SHP77 treated with DMSO at 0.1 percent for 48 hours (cell line): ENCODE results near the gene FRMD3.
"Not testable (repeated sequence)": the region's sequence is repeated elsewhere in the genome, so short reads cannot be mapped to it uniquely, and the experiment has no call there.

Experiments used
- DNase-seq: peaks from one replicate; lab custom pipeline; 2025; lab: John Stamatoyannopoulos, UW

Gene FRMD3

DNA sequence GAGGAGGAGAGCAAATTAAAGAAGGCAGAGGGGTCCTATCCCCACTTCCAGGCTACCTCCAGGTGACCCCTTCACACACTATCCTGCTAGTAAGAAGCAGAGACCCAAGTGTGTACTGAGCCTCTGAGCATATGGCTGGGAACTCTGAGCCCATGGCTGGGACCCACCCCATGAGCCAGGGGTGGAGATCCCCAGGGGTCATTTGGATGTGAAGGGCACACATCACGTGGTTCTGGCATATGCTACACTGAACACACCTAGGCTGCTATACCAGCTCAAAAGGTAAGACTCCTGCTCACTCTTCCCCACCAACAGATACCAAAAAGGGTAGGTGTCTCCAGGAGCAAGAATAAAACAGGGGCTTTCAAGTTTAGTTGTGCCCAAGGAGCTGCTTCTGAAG lies 149.9 kb downstream of the FRMD3 start:
- no peak for DNase-seq

- DNase-seq = no peak
These were observed 150.6 kb downstream of the FRMD3 start for GRCh38 chr9:83387401-83388185.

- DNase-seq = no peak
These were observed 152.9 kb downstream of the FRMD3 start for GRCh38 chr9:83385317-83385716.

DNA sequence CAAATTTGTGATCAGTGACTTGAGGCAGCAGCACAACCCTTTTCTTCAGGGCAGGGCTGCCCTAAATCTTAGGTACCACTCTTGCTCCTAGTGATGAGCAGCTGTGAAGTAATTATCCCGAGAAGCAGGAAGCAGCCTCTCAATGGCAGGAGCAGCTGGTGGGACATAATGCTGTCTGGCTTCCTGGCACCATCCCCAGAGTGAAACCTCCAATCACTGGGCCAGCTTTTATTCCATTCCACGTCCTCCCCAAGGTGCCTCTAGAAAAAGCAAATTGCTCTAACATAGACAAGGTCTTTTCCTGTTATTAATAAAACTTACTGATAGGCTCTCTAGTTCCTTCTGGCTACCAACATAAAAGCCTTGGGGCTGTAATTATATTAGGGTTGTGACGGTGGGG lies 154.0 kb downstream of the FRMD3 start:
- peak; percentile 76 for DNase-seq

GRCh38 chr9:83383034-83383433 lies 155.2 kb downstream of the FRMD3 start:
- DNase-seq = no peak

GRCh38 chr9:83382421-83382820 lies 155.8 kb downstream of the FRMD3 start:
- no peak for DNase-seq

DNA sequence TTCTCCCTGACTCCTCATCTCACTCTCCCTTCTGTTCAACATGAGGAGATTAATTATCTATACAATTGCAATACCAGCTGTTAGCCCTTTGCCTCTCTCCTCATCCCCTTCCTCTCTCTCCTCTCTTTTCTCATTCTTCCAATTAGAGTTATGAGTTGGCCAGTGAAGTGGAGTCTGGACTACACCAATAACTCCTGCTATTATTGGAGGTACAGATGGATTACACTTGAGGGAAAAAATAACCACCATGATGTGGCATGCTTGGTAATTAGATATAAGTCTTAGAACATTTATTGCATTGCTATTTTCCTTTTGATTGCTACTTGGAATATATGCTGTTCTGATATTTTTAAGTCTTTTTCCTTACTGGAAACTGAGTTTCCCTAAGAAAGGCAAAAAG lies 159.2 kb downstream of the FRMD3 start:
- no peak for DNase-seq

DNA sequence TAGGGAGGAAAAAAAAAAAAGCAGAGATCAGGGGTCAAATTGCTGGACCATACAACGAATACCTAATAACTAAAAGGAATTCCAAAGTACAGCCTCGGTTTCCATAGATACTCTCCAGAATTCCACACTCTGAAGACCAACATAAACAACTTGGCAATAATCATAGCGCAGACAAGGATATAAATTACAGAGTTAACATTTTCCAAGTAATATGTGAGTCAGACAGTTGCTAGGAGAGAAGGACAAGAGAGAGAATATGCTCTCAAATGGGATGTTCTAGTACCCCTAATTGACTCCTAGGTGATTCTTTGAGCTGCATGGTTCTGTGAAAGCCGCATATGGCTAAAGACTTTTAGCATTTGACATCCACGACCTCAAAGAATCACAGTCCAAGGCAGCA lies 165.2 kb downstream of the FRMD3 start:
- no peak for DNase-seq

DNA sequence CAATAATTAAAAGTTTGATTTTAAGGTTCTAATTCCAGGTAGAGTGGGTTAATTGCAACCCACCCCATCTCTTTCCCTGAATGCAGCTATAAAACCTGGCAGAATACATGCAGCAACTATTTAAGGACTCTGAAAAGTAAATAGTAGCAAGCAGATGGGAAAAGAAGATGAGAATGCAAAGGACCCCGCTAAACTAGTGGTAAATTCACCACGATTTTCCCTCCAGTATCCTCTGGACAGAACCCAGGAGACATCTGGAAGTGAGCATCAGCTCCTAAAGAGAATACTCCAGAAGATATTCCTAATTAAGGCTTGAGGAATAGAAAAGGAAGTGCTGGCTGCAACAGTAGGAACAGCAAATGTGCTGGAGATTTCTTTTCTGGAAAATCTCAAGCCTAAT lies 170.9 kb downstream of the FRMD3 start:
- DNase-seq = no peak

- DNase-seq = no peak
These were observed 175.7 kb downstream of the FRMD3 start for GRCh38 chr9:83362341-83362995.

DNA sequence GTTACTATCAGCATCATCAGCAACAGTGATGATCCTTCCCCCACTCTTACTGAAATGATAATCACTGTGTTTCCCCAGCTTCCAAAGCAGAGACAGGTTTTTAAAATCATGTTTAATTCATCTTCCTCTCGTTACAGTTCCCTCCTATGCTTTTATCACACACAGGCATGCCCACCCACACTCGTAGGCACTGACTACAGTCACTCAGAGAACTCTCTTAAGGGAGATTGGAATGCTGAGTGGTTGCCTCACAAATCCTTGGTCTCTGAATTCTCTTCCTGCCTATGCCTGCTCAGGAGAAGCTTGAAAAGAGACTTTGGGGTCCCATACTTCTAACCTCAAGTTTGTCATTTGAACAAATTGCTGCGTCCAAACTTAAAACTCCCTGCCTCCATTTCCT lies 179.2 kb downstream of the FRMD3 start:
- DNase-seq = no peak

GRCh38 chr9:83358493-83358892 lies 179.7 kb downstream of the FRMD3 start:
- not testable (repeated sequence) for DNase-seq

DNA sequence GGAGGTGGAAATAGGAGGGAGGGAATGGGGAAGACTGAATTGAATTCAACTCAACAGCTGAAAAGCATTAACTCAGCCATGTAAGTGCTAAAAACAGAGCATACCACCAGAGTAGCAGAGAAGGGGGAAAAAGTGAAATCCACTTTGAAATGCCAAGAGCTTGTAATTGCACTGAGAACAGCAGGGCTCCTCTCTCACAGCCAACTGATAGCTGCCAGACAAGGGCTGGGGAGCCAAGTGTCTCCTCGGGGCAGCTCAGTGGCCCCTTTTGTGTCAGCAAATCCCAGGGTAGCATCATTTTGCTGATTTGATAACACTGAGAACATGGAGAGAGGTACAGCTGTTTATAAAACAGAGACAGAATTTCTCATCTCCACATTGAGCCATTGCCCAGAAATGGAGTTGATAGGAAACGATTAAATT lies 182.5 kb downstream of the FRMD3 start:
- no peak for DNase-seq

- DNase-seq = no peak
These were observed 183.2 kb downstream of the FRMD3 start for GRCh38 chr9:83355024-83355444.

- no peak for DNase-seq
These were observed 189.2 kb downstream of the FRMD3 start for GRCh38 chr9:83349031-83349430.

DNA sequence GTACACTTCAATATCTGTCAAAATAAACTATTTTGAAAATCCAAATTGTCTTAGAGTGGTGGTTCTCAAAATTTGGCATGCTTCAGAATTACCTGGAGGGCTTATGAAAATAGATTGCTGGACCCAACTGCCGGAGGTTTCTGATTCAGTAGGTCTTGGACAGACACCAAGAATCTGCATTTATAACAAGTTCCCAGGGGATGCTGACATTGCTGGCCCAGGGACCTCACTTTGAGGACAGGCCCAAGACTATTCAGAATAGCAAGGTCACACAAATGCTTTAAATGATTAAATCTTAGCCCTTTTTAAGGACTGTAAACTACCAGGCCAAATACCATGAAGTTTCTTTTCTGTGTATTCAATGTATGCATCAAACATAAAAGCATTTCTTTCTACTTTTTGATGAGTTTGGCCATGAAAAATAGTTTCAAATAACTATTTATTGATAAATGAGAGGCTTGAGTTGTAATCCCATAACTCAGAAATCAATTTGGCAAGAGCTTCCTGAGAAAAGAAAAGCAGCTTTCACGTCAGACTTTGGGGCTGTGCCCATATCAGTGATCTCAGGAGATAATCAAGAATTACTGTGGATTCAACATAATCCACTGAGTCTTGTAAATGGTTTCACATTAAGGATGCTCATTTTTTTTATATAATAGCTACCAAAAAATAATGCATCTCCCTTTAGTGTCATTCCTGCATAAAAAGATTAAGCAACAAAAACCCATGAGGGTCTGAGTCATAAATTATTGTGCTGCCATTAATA lies 191.4 kb downstream of the FRMD3 start:
- no peak for DNase-seq

DNA sequence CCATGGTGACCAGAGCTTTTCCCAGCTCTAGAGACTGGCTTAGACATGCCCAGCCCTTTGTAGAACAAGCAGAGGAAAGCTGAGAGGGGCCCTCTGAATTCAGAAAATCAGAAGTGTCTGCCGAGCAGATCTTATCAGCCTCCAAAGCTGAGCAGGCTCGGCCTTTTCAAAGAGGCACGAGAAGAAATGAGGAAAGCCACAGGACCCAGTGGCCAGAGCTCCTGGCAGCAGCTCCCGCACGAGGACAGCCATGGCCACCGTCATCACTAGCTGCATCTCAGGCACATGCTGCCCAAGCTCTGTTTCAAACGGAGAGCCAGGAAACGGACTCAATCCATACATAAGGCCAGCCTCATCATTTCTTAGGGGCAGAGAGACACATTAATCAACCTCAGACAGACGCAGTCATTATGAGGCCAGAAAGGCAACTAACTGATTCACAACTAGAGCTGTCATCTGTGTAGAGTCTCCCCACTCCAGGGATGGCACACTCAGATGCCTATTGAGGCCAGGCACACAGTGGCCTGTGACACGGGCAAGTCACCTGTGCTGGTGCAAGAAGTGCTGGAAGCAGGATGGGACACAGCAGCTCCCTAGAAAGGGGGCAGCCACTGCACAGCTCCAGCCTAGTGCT lies 194.7 kb downstream of the FRMD3 start:
- no peak for DNase-seq

DNA sequence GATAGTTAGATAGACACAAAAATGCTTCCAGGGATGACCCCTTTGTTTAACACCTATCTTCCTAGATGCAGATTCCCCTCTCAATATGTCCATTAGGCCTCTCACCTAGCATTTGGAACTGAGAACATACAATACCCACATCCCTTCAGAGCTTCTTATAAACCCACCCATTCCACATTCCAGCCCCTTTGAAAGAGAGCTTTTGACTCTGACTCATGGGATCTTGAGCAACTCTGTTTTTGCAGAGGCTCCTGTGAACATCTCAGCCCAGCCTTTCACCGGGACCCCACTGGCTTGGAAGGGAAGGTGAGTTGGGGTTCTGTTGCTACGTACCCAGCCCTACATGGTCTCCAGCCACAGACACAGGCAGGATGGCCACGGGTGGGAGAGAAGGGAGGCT lies 195.5 kb downstream of the FRMD3 start:
- DNase-seq = no peak

GRCh38 chr9:83342006-83342405 lies 196.2 kb downstream of the FRMD3 start:
- no peak for DNase-seq

GRCh38 chr9:83340451-83340850 lies 197.8 kb downstream of the FRMD3 start:
- no peak for DNase-seq

DNA sequence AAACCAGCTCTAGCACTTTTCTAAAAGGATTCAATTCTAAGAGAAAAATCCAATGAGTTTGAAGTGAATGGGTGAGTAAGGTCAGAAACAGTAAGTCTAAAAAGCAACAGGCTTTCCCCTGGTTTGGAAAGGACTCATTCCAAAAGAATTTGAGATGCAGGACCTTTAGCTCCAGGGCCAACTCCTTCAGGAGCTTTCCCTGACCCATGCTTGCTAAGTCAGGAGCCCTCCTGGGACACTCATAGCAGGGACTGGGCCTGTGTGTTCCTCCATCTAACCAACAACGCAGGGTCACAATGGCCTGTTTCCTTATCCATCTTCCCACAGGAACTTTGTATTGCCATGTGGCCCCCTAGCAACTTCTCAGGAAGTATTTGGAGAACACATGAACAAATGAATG lies 198.8 kb downstream of the FRMD3 start:
- DNase-seq = no peak

- DNase-seq = no peak
These were observed 201.5 kb downstream of the FRMD3 start for GRCh38 chr9:83336706-83337105.
